Measurements from ENCODE around the gene DCLK3. TPM values are rescaled to one million over a fixed set of nuclear protein-coding genes. Genes with fewer than 3 reads are reported as not detected.
A peak's percentile ranks its signal among the peaks of the same experiment; 100 is the strongest.

Gene DCLK3
- total RNA-seq, 1 donor from 2014 or later, result 0.43 TPM

DNA sequence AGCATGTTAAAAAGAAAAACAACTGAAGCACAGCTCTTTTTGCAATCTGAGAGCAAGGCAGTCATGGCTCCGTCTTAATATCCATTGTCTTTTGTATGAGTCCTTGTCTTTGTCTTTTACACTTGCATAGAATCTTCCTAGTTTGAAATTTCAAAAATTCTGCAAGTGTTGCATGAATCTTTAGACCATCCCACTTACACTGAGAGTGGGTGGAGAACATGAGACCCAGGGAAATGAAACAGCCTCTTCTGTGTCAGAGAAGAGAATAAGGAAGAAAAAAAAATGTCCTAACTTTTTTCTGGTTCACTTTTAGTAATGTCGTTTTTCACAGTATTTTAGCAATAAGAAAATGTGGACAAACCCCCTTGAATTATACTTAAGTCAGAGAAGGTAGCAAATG lies 12.1 kb upstream of the DCLK3 start:
- intact Hi-C loops (cut with DNase I), result no loop called here
- DNase-seq (no peak), ATAC-seq (ENCODE audit: poor library complexity) (peak; percentile 48)

DNA sequence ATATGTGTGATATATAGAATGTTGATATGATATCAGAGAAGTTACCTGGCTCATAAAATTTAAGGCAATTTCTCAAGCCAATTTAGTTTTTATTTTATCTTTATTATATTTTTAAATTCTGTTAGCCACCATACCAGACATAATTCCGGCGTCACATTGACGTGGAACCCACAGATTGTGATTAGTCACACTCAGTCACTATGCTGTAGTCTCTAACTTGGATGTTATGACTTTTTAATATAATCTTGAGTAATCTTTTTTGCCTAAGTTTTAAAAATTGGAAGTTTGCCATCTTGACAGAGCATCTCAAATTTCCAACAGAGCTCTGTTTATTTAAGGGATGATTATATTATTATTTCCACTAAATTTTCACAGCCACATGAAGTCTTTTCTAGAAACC lies 9.7 kb upstream of the DCLK3 start:
- no peak for ATAC-seq (ENCODE audit: poor library complexity)
- no peak for DNase-seq
- intact Hi-C loops (cut with DNase I), result no loop called here

DNA sequence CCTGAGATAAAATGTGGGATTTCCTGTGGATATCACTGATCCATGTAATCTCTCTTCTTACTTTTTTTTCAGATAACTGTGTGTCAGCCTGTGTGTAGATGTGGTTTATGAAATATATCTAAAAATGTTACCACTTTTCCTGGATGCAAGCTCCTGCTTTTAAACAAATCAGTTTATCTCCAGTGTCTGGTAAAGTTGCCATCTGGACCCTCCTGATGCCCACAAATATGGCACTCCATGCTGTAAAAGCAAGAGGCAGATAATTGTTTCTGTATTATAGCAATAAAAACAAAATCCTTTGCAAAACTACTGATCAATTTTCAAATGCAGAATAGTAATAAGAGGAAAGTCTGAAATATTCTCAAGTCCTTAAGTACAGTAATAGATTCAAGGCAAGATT lies 7.6 kb upstream of the DCLK3 start:
- intact Hi-C loops (cut with DNase I), result no loop called here
- DNase-seq (no peak), ATAC-seq (ENCODE audit: poor library complexity) (no peak)

DNA sequence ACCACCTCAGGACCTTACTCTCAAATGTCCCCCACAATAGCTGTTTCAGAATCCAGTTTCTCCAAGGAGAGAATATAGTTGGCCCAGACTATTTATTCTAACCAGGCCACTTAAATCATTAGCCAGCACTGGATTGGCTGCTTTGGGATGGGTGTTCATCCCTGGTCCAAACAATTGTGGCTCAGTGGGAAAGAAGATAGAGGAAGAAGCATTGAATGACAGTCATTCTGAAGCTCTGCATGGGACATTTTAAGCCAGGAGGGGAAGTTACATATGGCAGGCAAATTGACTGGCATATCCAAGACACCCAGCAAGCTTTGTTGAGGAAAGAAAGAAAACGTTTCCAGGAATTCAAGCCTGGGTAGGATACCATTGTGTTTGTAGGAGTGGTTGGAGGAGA lies 5.6 kb upstream of the DCLK3 start:
- intact Hi-C loops (cut with DNase I), result no loop called here
- no peak for DNase-seq
- no peak for ATAC-seq (ENCODE audit: poor library complexity)

DNA sequence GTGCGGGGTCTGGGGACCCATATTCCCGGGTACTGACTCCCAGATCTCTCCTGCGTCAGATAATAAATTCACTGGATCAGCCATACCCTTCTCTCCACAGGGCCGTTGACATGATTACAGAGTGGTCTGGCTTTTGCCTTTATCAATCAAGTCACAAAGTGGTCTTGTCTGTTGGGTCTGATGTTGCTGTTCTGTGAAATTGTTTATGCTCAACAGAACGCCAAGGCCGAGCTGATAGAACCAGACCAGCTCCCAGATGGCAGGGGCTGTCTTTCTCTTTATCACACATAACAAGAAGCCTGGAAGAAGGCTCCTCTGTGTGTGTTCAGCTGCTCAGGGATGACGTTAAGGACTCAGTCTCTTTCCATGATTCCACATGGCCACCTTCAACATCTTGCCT lies 751 bp upstream of the DCLK3 start:
- no peak for ATAC-seq (ENCODE audit: poor library complexity)
- intact Hi-C loops (cut with DNase I), result no loop called here
- no peak for DNase-seq

DNA sequence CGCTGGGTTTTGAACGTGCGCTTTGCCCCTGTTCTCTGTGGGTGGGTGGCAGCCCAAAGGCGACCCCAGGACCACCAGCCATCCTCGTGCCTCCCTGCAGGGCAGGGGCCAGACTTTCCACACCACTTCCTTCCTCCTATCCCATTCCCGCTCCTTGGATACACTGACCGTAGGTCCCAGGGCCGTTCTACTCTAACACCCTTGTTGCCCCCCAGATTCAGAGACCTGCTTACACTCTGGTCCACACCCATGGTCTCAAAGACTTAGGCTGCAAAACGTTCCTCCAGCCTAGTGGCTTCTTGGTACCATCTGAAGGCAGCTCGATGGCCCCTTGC lies 318 bp upstream of the DCLK3 start:
- DNase-seq, result no peak
- intact Hi-C loops (cut with DNase I), result no loop called here
- ATAC-seq (ENCODE audit: poor library complexity), result no peak

DNA sequence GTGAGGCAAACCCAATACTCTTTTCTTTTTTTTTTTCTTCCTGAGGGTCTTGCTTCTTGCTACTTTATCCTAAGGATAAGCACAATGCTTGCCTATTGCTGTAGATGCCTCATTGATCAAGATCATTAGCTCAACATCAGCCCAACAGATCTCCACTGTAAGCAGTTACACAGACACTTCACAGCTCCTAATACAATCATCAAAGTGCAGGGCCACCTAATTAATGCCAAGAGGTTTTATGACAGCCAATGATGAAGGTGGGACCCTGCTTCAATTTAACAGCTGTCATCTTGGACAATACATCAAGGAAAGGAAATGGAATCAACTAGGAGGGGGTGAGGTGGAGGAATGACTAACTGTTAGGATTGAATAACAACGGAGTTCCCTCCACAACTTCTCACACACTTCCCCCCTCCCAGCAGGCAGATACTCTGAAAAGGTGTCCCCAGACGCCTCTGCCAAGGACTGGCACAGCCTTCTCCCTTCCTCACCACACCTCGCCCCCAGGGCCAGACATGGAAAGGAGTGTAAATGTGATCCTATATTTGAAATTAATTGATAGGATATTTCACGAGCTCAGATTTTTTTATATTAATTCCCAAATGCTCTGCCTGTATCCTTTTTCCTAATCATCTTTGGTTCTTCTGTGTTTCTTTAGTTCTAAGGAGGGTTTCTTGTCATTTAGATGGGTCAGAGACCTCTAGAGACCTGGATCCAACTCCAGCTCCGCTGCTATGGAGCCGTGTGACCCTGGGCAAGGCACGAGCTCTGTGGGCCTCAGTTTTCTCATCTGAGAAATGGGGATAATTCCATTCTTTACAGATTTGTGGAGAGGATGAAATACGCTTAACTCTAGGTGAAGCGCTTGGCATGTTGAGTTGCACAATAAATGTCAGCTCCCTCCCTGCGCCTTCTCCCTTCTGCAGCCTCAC lies 1.2 kb downstream of the DCLK3 start:
- intact Hi-C loops (cut with DNase I), result no loop called here
- ATAC-seq (ENCODE audit: poor library complexity) (no peak), DNase-seq (no peak)

DNA sequence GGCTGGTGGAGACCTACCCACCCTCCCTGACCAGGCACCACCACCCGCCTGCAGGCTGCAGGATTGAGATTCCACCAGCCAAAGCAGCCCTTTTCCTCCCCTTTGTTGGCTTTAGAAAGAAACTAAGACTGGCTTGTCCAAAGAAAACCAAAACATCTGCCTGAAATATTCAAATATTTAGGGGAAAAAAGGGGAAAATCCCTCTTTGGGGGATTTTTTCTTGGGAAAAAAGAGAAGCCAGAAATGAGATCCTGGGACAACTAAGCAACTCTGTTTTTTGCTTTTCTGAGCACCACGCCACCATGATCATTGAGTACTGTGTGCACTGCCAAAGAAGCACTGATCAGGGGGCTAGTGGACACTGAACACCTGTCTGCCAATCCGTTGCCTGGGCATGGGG lies 2.6 kb downstream of the DCLK3 start:
- intact Hi-C loops (cut with DNase I), result no loop called here
- ATAC-seq (ENCODE audit: poor library complexity) (no peak), DNase-seq (no peak)

DNA sequence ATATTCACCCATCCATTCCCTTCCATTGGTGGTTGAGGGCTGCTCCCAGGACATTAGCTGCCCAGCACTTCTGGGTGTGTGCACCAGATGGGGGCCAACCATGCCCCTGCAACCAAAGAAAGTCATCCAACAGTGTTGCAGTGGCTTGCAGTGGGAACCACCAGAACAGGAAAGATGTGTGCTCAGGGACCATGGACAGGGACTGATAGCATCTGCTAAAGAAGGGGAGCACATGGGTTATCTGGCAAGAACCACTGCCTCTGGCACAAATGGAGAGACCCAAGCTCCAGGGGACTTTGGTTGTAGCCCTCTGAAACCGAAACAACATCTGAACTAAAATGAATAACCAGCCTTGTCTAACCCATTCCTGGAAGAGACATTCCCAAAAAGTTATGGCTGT lies 8.1 kb downstream of the DCLK3 start:
- intact Hi-C loops (cut with DNase I), result no loop called here
- ATAC-seq (ENCODE audit: poor library complexity) (no peak), DNase-seq (no peak)

DNA sequence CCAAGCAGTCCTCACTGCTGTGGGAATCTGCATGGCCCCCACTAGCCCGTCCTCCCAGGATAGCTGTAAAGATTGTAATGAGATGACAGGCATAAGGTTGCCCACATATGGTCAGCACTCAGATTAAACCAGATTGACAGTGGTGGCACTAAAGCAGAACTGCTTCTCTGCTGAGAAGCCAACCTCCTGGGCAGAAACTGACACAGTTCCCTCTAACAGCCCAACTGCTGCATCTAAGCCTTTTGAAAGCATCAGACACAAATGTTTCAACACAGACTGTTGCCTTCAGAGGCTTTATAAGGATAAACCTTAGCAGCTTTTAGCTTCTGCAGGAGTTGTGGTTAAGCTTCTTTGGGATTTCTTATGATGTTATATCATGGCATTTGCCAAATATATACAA lies 13.0 kb downstream of the DCLK3 start:
- intact Hi-C loops (cut with DNase I), result no loop called here
- DNase-seq (no peak), ATAC-seq (ENCODE audit: poor library complexity) (peak; percentile 12)

DNA sequence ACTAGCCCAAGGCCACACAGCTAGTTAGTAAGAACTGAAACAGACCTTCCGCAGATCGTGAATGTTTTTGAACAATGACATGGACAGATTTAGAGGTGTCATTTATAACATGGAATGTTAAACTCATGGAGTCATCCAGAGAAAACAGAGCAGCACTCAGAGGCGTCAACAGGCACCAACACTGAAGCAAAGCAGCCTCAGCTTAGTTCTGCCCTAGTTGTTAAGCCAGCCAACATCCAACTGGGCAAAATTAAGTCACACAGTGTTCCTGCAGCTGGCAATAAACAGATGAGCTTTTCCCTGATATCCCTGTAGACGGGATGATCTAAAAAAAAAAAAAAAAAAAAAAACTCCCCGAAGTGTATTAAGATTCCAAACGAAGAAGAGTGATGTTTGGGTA lies 13.6 kb downstream of the DCLK3 start:
- intact Hi-C loops (cut with DNase I), result no loop called here
- DNase-seq (no peak), ATAC-seq (ENCODE audit: poor library complexity) (peak; percentile 68)

DNA sequence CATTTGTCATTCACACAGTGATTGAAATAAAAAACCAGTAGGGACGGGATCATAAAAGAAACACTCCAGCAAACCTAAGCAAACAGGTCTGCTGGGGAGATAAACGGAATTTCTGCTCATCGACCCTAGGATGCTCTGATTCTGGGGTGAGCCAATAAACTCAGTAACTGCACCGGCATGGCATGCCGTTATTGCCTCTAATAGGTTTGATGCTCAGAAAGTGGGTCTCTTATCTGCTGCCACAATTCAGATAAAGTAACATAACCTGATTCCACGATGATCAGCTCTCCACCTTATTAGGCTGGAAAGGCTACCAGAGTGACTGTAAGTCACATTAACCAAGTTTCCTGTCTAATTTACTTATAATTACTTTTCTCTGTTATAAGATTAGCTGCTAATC lies 19.6 kb downstream of the DCLK3 start:
- intact Hi-C loops (cut with DNase I), result no loop called here
- no peak for ATAC-seq (ENCODE audit: poor library complexity)
- DNase-seq, result no peak

DNA sequence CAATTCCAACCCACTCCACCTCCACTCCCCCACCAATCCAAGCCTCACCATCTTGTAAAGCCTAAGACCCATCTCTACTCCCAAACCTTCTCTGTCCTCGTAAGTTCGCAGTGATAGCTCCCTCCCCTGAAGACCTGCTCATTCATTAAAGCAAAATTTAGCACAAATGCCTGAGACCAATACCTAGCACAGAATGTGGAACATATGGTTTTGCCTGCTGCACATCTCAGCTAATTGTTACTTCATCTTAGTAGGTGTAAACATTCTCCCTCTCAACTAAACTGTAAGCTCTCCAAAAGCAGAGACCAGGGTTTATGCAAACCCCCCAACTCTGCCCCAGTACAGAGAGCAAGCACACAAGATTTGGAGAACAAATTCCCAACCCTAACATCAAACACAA lies 20.5 kb downstream of the DCLK3 start:
- ATAC-seq (ENCODE audit: poor library complexity), result no peak
- no peak for DNase-seq
- intact Hi-C loops (cut with DNase I), result no loop called here

DNA sequence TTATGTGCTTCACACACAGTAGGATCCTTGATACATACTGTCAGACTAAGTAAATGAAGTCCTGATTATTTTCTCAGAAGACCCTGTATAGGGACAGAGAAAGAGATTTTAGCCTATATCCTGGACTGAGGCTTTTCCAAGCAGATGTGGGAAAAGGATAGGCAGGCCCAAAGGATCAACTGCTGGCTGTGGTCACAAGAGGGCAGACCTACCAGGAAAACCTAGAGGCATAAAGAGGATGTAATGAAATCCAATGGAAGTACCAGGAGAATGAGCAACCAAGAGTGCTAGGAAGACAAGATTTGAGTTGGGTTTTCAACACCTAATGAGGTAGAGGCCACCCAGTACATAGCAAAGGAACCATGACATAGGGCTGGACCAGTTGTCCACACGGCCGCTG lies 23.1 kb downstream of the DCLK3 start:
- ATAC-seq (ENCODE audit: poor library complexity), result no peak
- intact Hi-C loops (cut with DNase I), result no loop called here
- no peak for DNase-seq

DNA sequence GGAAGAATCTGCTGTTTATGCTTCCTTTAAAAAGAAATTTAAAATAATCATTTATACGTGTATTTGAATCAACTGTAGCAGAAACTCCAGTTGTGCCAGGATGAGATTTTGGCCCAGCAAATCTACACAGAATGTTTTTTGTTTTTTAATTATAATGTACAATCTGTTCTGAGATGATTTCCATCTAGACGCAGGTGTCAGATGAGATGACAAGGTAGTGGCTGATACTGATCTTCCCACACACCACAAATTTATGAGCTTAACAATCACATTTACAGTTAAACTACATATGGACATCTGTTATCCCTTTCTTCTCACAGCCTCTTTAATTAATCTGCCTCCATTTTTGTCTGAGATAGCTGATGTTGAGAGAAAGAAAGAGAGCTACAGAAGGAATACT lies 23.6 kb downstream of the DCLK3 start:
- ATAC-seq (ENCODE audit: poor library complexity), result no peak
- DNase-seq, result no peak
- intact Hi-C loops (cut with DNase I), result no loop called here

DNA sequence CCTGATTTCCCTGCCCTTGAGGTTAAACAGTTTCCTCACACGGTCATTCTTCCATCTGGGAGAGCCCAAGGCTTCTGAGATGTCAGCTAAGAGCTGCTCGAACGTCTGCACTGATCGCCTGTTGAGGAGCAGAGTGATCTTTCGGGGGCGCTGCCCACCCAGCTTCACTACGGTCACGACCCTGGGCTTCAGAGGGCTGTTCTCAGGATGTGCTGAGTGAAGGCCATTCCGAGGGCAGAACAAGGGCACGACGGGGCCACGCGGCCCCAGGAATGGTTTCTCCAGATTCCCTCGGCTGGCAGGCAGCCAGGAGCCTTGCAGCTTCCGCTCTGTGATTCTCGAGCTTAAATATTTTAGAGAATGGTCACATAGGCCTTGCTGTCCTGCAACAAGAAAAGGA lies 25.7 kb downstream of the DCLK3 start:
- peak; percentile 68 for ATAC-seq (ENCODE audit: poor library complexity)
- peak; percentile 84 for DNase-seq
- intact Hi-C loops (cut with DNase I), result no loop called here

DNA sequence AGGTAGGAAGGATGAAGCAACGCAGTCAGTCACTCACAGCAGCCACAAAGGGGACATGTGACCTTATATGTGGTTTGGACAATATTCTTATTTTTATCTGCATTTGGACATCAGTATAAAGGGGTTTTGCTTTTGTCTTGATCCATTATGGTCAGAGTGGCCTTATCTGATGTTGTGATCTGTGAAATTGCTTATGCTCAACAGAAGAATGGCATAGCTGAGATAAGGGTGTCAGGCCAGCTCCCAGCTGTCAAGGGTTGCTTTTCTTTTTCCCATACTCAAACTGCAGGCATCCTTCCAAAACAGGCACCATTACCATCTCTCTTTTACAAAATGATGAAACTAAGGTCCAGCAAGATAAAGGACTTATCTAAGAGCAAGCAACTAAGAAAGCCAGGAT lies 28.1 kb downstream of the DCLK3 start:
- intact Hi-C loops (cut with DNase I), result no loop called here
- DNase-seq (no peak), ATAC-seq (ENCODE audit: poor library complexity) (no peak)

DNA sequence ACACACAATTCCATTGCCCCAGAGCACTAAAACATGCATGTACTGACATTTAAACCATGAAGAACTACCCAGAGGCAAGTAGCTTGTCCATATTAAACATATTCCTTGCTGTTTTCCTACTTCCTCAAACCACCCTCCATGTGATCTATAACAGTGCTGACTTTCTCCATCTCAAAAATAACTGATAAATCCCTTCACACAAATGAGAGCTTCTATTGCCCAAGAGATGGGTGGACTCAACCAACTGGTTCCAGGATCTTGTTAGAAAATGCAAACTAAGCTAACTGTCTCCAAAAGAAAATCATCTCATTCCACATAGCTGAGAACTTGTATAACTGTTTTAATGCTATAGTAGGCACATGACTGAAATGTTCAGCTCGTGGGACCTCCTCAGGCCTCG lies 29.6 kb downstream of the DCLK3 start:
- intact Hi-C loops (cut with DNase I), result loop anchor here (5.0 kb wide), 1 partner anchor 223 kb away; no protein-coding TSS in a partner anchor
- ATAC-seq (ENCODE audit: poor library complexity), result peak; percentile 40
- DNase-seq, result no peak

DNA sequence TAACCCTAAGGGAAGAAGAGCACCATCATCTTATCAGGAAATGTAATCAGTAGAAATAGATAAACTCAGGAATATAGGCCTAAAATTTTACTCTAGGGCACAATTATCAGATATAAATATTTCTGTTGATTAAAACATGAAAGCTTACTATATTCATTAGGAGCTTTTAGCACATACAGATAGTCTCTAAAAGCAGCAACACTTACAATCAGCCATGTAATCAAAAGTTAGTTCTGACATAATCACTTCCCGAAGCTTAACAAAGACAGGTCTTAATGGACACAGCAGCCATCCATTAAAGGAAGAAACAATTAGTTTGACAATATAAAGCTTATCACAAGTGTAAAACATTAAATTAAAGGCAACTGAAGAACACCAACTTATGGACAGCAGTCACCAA lies 30.6 kb downstream of the DCLK3 start:
- ATAC-seq (ENCODE audit: poor library complexity), result no peak
- DNase-seq, result no peak
- intact Hi-C loops (cut with DNase I), result loop anchor here (5.0 kb wide), 1 partner anchor 224 kb away; no protein-coding TSS in a partner anchor

DNA sequence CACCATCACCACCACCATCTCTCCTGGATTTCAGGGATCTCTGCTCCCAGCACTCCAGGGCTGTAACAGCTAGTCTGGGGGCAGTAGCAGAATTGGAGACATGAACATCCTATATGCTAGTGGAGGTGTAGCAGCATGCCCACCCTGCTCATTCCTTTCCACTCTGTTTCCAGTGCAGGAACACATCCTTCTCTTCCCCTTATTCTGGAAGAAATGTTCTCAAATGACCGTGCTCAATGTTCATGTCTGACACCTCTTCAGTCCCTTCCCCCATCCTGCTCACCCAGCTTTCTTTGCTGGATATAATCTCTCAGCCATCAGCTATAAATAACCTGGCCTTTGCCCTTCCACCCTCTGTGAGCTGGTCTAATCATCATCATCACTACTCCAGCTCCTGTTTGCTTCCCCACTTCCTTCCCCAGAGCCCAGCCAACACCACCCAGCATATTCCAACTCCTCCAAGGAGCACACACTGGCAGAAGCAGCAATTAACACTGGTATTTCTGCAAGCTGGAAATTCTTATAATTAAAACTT lies 31.1 kb downstream of the DCLK3 start:
- DNase-seq (no peak), ATAC-seq (ENCODE audit: poor library complexity) (no peak)
- intact Hi-C loops (cut with DNase I), result loop anchor here (5.0 kb wide), 1 partner anchor 224 kb away; no protein-coding TSS in a partner anchor

DNA sequence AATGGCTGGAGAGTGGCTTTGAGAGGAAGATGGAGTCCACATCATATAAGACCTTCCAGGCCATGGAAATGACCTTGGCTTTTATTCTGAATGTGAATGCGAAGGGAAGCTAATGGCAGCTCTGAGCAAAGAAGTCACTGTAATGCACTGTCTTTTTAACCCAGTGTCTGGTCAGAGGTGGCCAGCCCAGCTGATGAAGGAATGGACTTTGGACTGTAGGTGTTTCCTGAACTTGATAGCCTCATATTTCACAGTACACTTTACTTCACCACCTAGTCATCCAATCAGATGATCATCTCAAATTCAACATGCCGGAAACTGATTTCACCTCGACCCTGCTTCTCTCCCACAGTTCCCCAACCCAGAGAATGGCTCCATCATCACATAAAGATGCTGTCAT lies 33.4 kb downstream of the DCLK3 start:
- ATAC-seq (ENCODE audit: poor library complexity) (no peak), DNase-seq (no peak)
- intact Hi-C loops (cut with DNase I), result loop anchor here (5.0 kb wide), 1 partner anchor 226 kb away; no protein-coding TSS in a partner anchor
